Stomach smooth muscle (tissue), 2 donors: Measurements from ENCODE around the gene IGF2.
A peak's percentile ranks its signal among the peaks of the same experiment; 100 is the strongest.

ENCODE experiments used
- H3K27ac ChIP-seq: one replicate; pipeline ENCODE4 v1.7.0; 2013; ENCODE audit warnings: mild to moderate bottlenecking, low read length, inconsistent platforms
- H3K27me3 ChIP-seq, 2 donors: one replicate each; pipeline ENCODE4 v1.7.0; 2013; ENCODE audit warnings: low read length in 2 of 2; ENCODE audit not compliant: insufficient read depth in 2 of 2, control insufficient read depth in 1 of 2
- H3K36me3 ChIP-seq, 2 donors: one replicate each; pipeline ENCODE4 v1.7.0; 2013; ENCODE audit warnings: low read length in 2 of 2; ENCODE audit not compliant: control insufficient read depth in 2 of 2, insufficient read depth in 2 of 2
- H3K4me1 ChIP-seq: one replicate; pipeline ENCODE4 v1.7.0; 2013; ENCODE audit warnings: low read length; ENCODE audit not compliant: control insufficient read depth, insufficient read depth
- H3K4me3 ChIP-seq, 2 donors: one replicate each; pipeline ENCODE4 v1.7.0; 2013; ENCODE audit warnings: low read length in 2 of 2
- H3K9ac ChIP-seq, 2 donors: one replicate each; pipeline ENCODE4 v1.7.0; 2013; ENCODE audit warnings: low read length in 2 of 2, mild to moderate bottlenecking in 1 of 2
- H3K9me3 ChIP-seq, 2 donors: one replicate each; pipeline ENCODE4 v1.7.0; 2013; ENCODE audit warnings: low read length in 2 of 2; ENCODE audit not compliant: control insufficient read depth in 2 of 2
- donor health status: healthy.
- donor health status: Pancreatic carcinoma.

IGF2 gene

GRCh38 chr11:2139123-2139521, at the start of gene IGF2:
TSS of gene IGF2 (minus strand) at chr11:2139389. CDS start at chr11:2135523, 3,866 bp downstream.
- H3K9me3 ChIP-seq: no peaks in the 10 kb centered on the region
- H3K4me1 ChIP-seq: peaks cover 22% of the 10 kb centered on the region
- H3K9ac ChIP-seq: no peak within 1 kb of the TSS
- H3K27ac ChIP-seq: no peak within 1 kb of the TSS
- peaks cover 39 to 63% of the 10 kb centered on the region in 2 donors for H3K27me3 ChIP-seq
- peak within 1 kb of the TSS; percentile 40 to 63 for H3K4me3 ChIP-seq
- H3K36me3 ChIP-seq: no peaks in the 10 kb centered on the region

DNA sequence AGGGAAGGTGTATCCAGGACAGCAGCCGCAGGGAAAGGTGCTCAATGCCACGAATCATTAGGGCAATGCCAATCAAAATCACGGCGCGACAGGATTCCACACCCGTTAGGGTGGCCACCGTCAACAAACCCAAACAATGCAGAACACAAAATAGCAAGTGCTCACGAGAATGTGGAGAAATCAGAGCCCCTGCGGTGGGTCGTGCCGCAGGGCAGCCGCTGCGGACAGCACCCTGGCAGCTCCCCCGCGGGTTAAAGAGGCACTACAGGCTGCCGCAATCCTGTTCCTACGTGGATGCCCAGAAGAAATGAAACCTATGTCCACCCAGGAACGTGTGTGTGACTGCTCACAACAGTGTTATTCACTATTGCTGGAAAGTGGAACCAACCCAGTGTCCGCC, 49.6 kb upstream of the IGF2 start:
- H3K4me3 ChIP-seq: no peak overlapping the region
- peaks cover 16 to 26% of the 10 kb centered on the region in 2 donors for H3K27me3 ChIP-seq

DNA sequence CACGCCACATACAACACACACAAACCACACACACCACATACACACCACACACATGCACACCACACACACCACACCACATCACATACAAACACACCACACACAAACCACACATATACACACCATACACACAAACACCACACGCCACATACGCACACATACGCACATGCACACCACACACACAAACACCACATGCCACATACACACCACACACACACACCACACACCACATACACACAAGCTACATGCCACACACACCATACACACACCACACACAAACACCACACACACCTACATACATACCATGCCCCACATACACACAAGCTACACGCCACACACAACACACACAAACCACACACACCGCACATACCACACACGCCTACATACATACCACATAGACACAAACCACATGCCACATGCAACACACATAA, 48.1 kb upstream of the IGF2 start:
- Histone ChIP-seq H3K9ac (no peak overlapping the region), H3K4me3 (no peak overlapping the region), H3K4me1 (peaks cover 2% of the 10 kb centered on the region), H3K36me3 (no peaks in the 10 kb centered on the region), H3K27ac (no peak overlapping the region), H3K9me3 (no peaks in the 10 kb centered on the region), H3K27me3 (peaks cover 16 to 26% of the 10 kb centered on the region in 2 donors)

More for the DNA sequence above, 49.6 kb upstream of the IGF2 start:
- Histone ChIP-seq H3K9ac (no peak overlapping the region), H3K27ac (no peak overlapping the region), H3K4me1 (peaks cover 2% of the 10 kb centered on the region), H3K9me3 (no peaks in the 10 kb centered on the region), H3K36me3 (no peaks in the 10 kb centered on the region)

- Histone ChIP-seq H3K27ac (no peak overlapping the region), H3K36me3 (no peaks in the 10 kb centered on the region), H3K4me1 (peaks cover 2% of the 10 kb centered on the region), H3K9me3 (no peaks in the 10 kb centered on the region), H3K27me3 (peaks cover 18 to 26% of the 10 kb centered on the region in 2 donors), H3K4me3 (no peak overlapping the region), H3K9ac (no peak overlapping the region)
Observed at GRCh38 chr11:2186669-2187279, 47.6 kb upstream of the IGF2 start.

GRCh38 chr11:2185324-2186085, 46.3 kb upstream of the IGF2 start:
- peaks cover 17 to 23% of the 10 kb centered on the region in 2 donors for H3K27me3 ChIP-seq
- H3K27ac ChIP-seq: no peak overlapping the region
- H3K36me3 ChIP-seq: no peaks in the 10 kb centered on the region
- H3K9ac ChIP-seq: no peak overlapping the region
- no peaks in the 10 kb centered on the region for H3K9me3 ChIP-seq
- no peak overlapping the region for H3K4me3 ChIP-seq
- peaks cover 2% of the 10 kb centered on the region for H3K4me1 ChIP-seq

GRCh38 chr11:2182692-2183474, 43.7 kb upstream of the IGF2 start:
- H3K27ac ChIP-seq: no peak overlapping the region
- H3K36me3 ChIP-seq: no peaks in the 10 kb centered on the region
- no peaks in the 10 kb centered on the region for H3K9me3 ChIP-seq
- peaks cover 2% of the 10 kb centered on the region for H3K4me1 ChIP-seq
- H3K27me3 ChIP-seq: peaks cover 16 to 19% of the 10 kb centered on the region in 2 donors
- no peak overlapping the region for H3K4me3 ChIP-seq
- H3K9ac ChIP-seq: no peak overlapping the region

GRCh38 chr11:2182075-2182474, 42.9 kb upstream of the IGF2 start:
- H3K27me3 ChIP-seq: peaks cover 14 to 16% of the 10 kb centered on the region in 2 donors
- H3K36me3 ChIP-seq: no peaks in the 10 kb centered on the region
- no peak overlapping the region for H3K4me3 ChIP-seq
- no peak overlapping the region for H3K9ac ChIP-seq
- no peak overlapping the region for H3K27ac ChIP-seq
- peaks cover 2% of the 10 kb centered on the region for H3K4me1 ChIP-seq
- H3K9me3 ChIP-seq: no peaks in the 10 kb centered on the region

DNA sequence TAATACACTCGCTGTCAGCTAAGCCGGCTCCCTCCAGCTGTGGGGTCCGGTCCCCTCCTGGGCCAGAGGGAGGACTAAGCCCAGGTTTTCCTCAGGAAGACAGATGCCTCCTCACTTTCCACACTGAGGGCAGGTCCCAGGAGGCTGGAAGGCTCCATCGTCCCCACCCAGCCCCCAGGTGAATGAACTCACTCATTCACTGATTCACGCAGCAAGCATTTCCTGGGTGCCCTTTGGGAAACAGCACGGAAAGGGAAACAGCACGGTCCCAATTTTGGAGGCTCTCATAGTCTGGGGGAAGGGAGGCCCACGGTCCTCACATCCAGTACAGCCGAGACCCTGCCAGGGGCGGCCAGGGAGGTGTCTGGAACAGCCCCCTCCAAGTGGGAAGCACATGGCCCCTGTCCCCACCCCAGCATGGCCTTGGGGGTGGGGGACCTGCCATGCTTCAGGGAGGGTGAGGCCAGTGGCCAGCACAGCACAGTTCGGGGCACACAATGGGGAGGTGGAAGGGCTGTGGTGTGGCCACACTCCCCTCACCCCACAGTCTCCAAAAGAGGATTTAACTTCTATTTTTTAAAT, 41.7 kb upstream of the IGF2 start:
- H3K4me3 ChIP-seq: no peak overlapping the region
- H3K9me3 ChIP-seq: no peaks in the 10 kb centered on the region
- H3K27ac ChIP-seq: no peak overlapping the region
- peaks cover 6 to 14% of the 10 kb centered on the region in 2 donors for H3K27me3 ChIP-seq
- H3K9ac ChIP-seq: no peak overlapping the region
- H3K36me3 ChIP-seq: no peaks in the 10 kb centered on the region
- H3K4me1 ChIP-seq: peaks cover 2% of the 10 kb centered on the region

GRCh38 chr11:2180347-2180746, 41.2 kb upstream of the IGF2 start:
- no peak overlapping the region for H3K27ac ChIP-seq
- no peak overlapping the region for H3K4me3 ChIP-seq
- peaks cover 2% of the 10 kb centered on the region for H3K4me1 ChIP-seq
- H3K27me3 ChIP-seq: peaks cover 1 to 13% of the 10 kb centered on the region in 2 donors
- H3K36me3 ChIP-seq: no peaks in the 10 kb centered on the region
- no peak overlapping the region for H3K9ac ChIP-seq
- no peaks in the 10 kb centered on the region for H3K9me3 ChIP-seq

DNA sequence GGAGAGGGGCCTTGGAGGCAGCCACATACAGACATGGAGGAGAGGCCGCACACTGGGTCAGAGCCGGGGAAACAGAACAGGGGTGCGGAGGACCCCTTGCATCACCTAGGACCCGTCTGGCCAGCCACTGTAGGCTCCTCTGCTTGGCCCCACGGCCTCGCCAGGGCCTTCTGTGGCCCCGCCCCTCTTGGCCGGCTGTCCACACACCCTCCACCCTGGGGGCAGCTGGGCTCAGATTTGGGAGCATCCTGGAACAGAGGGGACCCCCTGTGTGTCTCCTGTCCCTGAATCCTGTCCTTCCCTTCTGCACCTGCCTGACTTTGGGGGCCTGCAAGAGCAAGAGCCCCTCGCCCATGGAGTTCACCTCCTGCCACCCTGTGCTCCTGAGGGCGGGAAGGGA, 40.3 kb upstream of the IGF2 start:
- Histone ChIP-seq H3K4me3 (no peak overlapping the region), H3K4me1 (no peaks in the 10 kb centered on the region), H3K9me3 (no peaks in the 10 kb centered on the region), H3K9ac (no peak overlapping the region), H3K27ac (no peak overlapping the region), H3K36me3 (no peaks in the 10 kb centered on the region), H3K27me3 (peaks cover 0 to 10% of the 10 kb centered on the region in 2 donors)
